K562 (cell line): ENCODE data around the gene SMU1. TPM values are rescaled to one million over a fixed set of nuclear protein-coding genes. Genes with fewer than 3 reads are reported as not detected.

ENCODE experiments used
- ATAC-seq: fragments of 200-7000 bp; cut with Tn5 transposase; 3 replicates; pipeline ENCODE4 v1.9.1; 2020; ENCODE audit warnings: moderate library complexity
- BruUV-seq: library from RNA; stranded (reverse); fragments of 400-500 nt; replicated peaks from 2 replicates; lab custom pipeline; 2021; lab: Mats Ljungman, UMichigan
- CTCF ChIA-PET: fragments of 300-600 bp; formaldehyde crosslinking; extraction: SDS; loops from one replicate; lab custom pipeline; 2021; ENCODE audit warnings: low intra/inter-chr PET ratio; lab: Yijun Ruan, JAX
- POLR2A ChIA-PET: fragments of 300-600, 350-650 bp; sonication (Branson Sonifier 250); formaldehyde crosslinking; extraction: SDS; loops from one replicate; lab custom pipeline; 2021; ENCODE audit warnings: antibody characterized with exemption, inconsistent platforms; lab: Yijun Ruan, JAX
- DNase-seq, 4 experiments: peaks; one replicate each; pipeline versions ENCODE4 v3.0.0 to v3.0.0-alpha.2; 2011 to 2018; ENCODE audit warnings: low spot score in 3 of 4, mixed read lengths in 3 of 4; ENCODE audit errors: extremely low read depth in 1 of 4
- FAIRE-seq: peaks from 2 replicates; lab custom pipeline; 2011; peaks lifted over from hg19 to GRCh38; lab: Jason Lieb, UNC
- H2AFZ ChIP-seq: 2 replicates; pipeline ENCODE4 v1.6.0; 2011; ENCODE audit warnings: low read depth, low read length, control low read depth, inconsistent platforms
- H3K27ac ChIP-seq: fragments of 200-600 bp; 3 replicates; pipeline ENCODE4 v1.8.0; 2011; ENCODE audit warnings: low read depth, mild to moderate bottlenecking, control low read depth, inconsistent platforms, low read length, moderate library complexity, mixed read lengths; ENCODE audit errors: extremely low read depth
- H3K27me3 ChIP-seq, 2 experiments: fragments of 300-600 bp in 1 of 2; 2 replicates in 1 of 2; 3 replicates in 1 of 2; pipeline versions ENCODE4 v1.6.0 to v1.8.0; 2011; ENCODE audit warnings: inconsistent platforms in 2 of 2, low read length in 2 of 2, mild to moderate bottlenecking in 1 of 2, mixed read lengths in 1 of 2, moderate library complexity in 1 of 2; ENCODE audit not compliant: control insufficient read depth in 2 of 2, insufficient read depth in 2 of 2
- H3K36me3 ChIP-seq: fragments of 300-600 bp; 3 replicates; pipeline ENCODE4 v1.8.0; 2011; ENCODE audit warnings: mild to moderate bottlenecking, low read length, inconsistent platforms; ENCODE audit not compliant: control insufficient read depth, insufficient read depth
- H3K4me1 ChIP-seq, 2 experiments: fragments of 200-600 bp in 1 of 2; replicated peaks in 1 of 2; 2 replicates in 1 of 2; 3 replicates in 1 of 2; pipeline versions ENCODE4 v1.5.1 to v1.8.0; 2011; ENCODE audit warnings: inconsistent platforms in 2 of 2, low read length in 2 of 2, mild to moderate bottlenecking in 1 of 2, mixed read lengths in 1 of 2, moderate library complexity in 1 of 2; ENCODE audit not compliant: control insufficient read depth in 2 of 2, insufficient read depth in 2 of 2
- H3K4me2 ChIP-seq: 2 replicates; pipeline ENCODE4 v1.6.1; 2011; ENCODE audit warnings: low read length, control low read depth, inconsistent platforms, mixed read lengths; ENCODE audit not compliant: insufficient read depth
- H3K4me3 ChIP-seq: fragments of 200-600 bp; sonication (generic), shearing (Covaris generic); 2 replicates; pipeline ENCODE4 v1.5.1; 2016; ENCODE audit warnings: control low read depth, inconsistent platforms
- H3K79me2 ChIP-seq: fragments of 200-600 bp; 3 replicates; pipeline ENCODE4 v1.8.0; 2011; ENCODE audit warnings: low read length, inconsistent platforms; ENCODE audit not compliant: control insufficient read depth, insufficient read depth
- H3K9ac ChIP-seq, 2 experiments: 2 replicates each; pipeline versions ENCODE4 v1.6.0 to v1.6.1; 2011; ENCODE audit warnings: low read depth in 2 of 2, low read length in 2 of 2, control low read depth in 1 of 2, inconsistent platforms in 1 of 2, mild to moderate bottlenecking in 1 of 2, mixed read lengths in 1 of 2; ENCODE audit not compliant: insufficient read depth in 1 of 2
- H3K9me1 ChIP-seq: one replicate; pipeline ENCODE4 v1.6.0; 2011; ENCODE audit warnings: inconsistent platforms, mild to moderate bottlenecking, low read length, moderate library complexity; ENCODE audit not compliant: control insufficient read depth, insufficient read depth
- H3K9me3 ChIP-seq: replicated peaks from 2 replicates; pipeline ENCODE4 v1.5.1; 2011; ENCODE audit warnings: low read depth, low read length, inconsistent platforms; ENCODE audit not compliant: control insufficient read depth, insufficient read depth
- H4K20me1 ChIP-seq: replicated peaks from 2 replicates; pipeline ENCODE4 v1.6.1; 2011; ENCODE audit warnings: low read length, inconsistent platforms, mixed read lengths; ENCODE audit not compliant: control insufficient read depth, insufficient read depth
- CBFA2T2 ChIP-seq: fragments of 450-650 bp; conservative IDR thresholded peaks from 2 replicates; pipeline ENCODE4 v1.6.1; 2017; ENCODE audit warnings: mild to moderate bottlenecking
- HDAC6 ChIP-seq: IDR thresholded peaks from 2 replicates; pipeline ENCODE4 v1.6.1; 2012; ENCODE audit warnings: low read depth, mild to moderate bottlenecking, control low read depth, inconsistent platforms, low read length, moderate library complexity
- MLX ChIP-seq, 2 experiments: fragments of 450-650 bp in 1 of 2; sonication (generic) in 1 of 2; formaldehyde crosslinking; conservative IDR thresholded peaks; 2 replicates each; pipeline versions ENCODE4 v1.4.0 to v1.8.1; 2020 to 2022; ENCODE audit warnings: mild to moderate bottlenecking in 1 of 2, missing genetic modification reagents in 1 of 2
- RB1 ChIP-seq: fragments of 450-650 bp; IDR thresholded peaks from 2 replicates; pipeline ENCODE4 v1.6.1; 2017; ENCODE audit warnings: low read depth, mild to moderate bottlenecking
- RFX5 ChIP-seq: IDR thresholded peaks from 2 replicates; pipeline ENCODE4 v1.6.1; 2011; ENCODE audit warnings: low read depth, mild to moderate bottlenecking, improper control_type of control experiment, low read length
- SMARCC2 ChIP-seq: fragments of 450-650 bp; IDR thresholded peaks from 2 replicates; pipeline ENCODE4 v1.6.1; 2017; ENCODE audit warnings: antibody characterized with exemption, moderate library complexity, mild to moderate bottlenecking, low read depth
- SMARCE1 ChIP-seq: fragments of 450-650 bp; IDR thresholded peaks from 2 replicates; pipeline ENCODE4 v1.7.1; 2016; ENCODE audit warnings: mild to moderate bottlenecking
- ZNF197 ChIP-seq: fragments of 200-800 bp; sonication (Bioruptor generic); IDR thresholded peaks from 2 replicates; pipeline ENCODE4 v1.6.1; 2016; ENCODE audit warnings: low read depth, missing genetic modification characterization, missing compliant biosample characterization
- WGBS: fragments of 100-300 bp; shearing (Covaris generic); methylation state at CpG from one replicate; pipeline ENCODE4 v1.1.6; 2016; ENCODE audit warnings: low coverage, mixed read lengths; ENCODE audit not compliant: insufficient coverage; ENCODE audit errors: missing lambda C conversion rate; 5-methylcytosine and 5-hydroxymethylcytosine counted together
- in situ Hi-C: fragments of 300-500 bp; cut with MboI; formaldehyde crosslinking; loops from 4 replicates; pipeline ENCODE4 v1.15.0; 2018; ENCODE audit warnings: inconsistent platforms, mixed read lengths
- intact Hi-C: fragments of 100-400 bp; cut with micrococcal nuclease; formaldehyde crosslinking; loops from 2 replicates; pipeline ENCODE4 v1.14.2; 2022
- polyA plus RNA-seq, 8 experiments: library from polyadenylated mRNA; depleted of rRNA in 4 of 8; stranded (reverse) in 5 of 8; unstranded in 3 of 8; fragments of >200 nt; fragmentation: Nextera tagmentation in 2 of 8; fragmentation: Illumina TruSeq in 1 of 8; extraction: Ambion mirVana in 2 of 8; extraction: Trizol in 1 of 8; gene quantifications; 2 replicates each; pipeline versions ENCODE4 v1.2.1 to v1.2.3, GENCODE V29; 2011 to 2014; ENCODE audit warnings: inconsistent platforms in 1 of 8, missing spikeins in 1 of 8
- total RNA-seq, 7 experiments: library from RNA; depleted of rRNA in 6 of 7; stranded (reverse); fragments of >200 nt in 6 of 7; fragmentation: Illumina TruSeq in 2 of 7; extraction: Trizol in 2 of 7; gene quantifications; 2 replicates each; pipeline versions ENCODE4 v1.2.1 to v1.2.3, GENCODE V29; 2011 to 2021; ENCODE audit warnings: low replicate concordance in 1 of 7
- TF ChIP-seq, protein P1 (sequence below): sonication (generic); formaldehyde crosslinking; IDR thresholded peaks from 2 replicates; pipeline ENCODE4 v1.8.0; 2022; ENCODE audit warnings: mild to moderate bottlenecking, missing genetic modification reagents
- TF ChIP-seq, protein P2 (sequence below): fragments of 250-450 bp; sonication (Bioruptor Pico); IDR thresholded peaks from 2 replicates; pipeline ENCODE4 v1.4.0; 2020; ENCODE audit warnings: borderline replicate concordance

The SMU1 gene
- total and polyA plus RNA-seq, 9 of the 15 experiments (the other 6 are each of a cell fraction or from before 2014, with no cell fraction given) = 13.2 to 33.4 (median 20.7) TPM

GRCh38 chr9:33082128-33082527 is 5.7 kb upstream of the SMU1 start:
- H3K9me3 ChIP-seq = no peaks in the 10 kb centered on the region
- H3K27me3 ChIP-seq = no peaks in the 10 kb centered on the region
- peaks cover 0 to 4% of the 10 kb centered on the region in 2 experiments; a peak in 3 of 5 replicates for H3K4me1 ChIP-seq
- no peaks in the 10 kb centered on the region for H3K36me3 ChIP-seq
- intact Hi-C loops (no loop called here), in situ Hi-C loops (loop anchor here (5.0 kb wide), 1 partner anchor 145 kb away; no protein-coding TSS in a partner anchor)
- FAIRE-seq (no peak), DNase-seq (no peak), ATAC-seq (no peak)
- POLR2A ChIA-PET = interaction anchor here (0.6 to 0.8 kb wide), 4 partner anchors 62 to 348 kb away, joined by 3 read pairs; no protein-coding TSS in a partner anchor
- H3K9ac ChIP-seq = no peak overlapping the region
- no peaks in the 10 kb centered on the region for H4K20me1 ChIP-seq
- no peaks in the 10 kb centered on the region for H3K9me1 ChIP-seq
- TF ChIP-seq RB1 (no peak), SMARCC2 (no peak), CBFA2T2 (no peak), HDAC6 (no peak), RFX5 (no peak), SMARCE1 (no peak), ZNF197 (CRISPR knock-in tag) (no peak), MLX (CRISPR knock-in tag; conservative IDR thresholded peaks at IDR 0.05) (no peak)
- TF ChIP-seq, protein P1, sequence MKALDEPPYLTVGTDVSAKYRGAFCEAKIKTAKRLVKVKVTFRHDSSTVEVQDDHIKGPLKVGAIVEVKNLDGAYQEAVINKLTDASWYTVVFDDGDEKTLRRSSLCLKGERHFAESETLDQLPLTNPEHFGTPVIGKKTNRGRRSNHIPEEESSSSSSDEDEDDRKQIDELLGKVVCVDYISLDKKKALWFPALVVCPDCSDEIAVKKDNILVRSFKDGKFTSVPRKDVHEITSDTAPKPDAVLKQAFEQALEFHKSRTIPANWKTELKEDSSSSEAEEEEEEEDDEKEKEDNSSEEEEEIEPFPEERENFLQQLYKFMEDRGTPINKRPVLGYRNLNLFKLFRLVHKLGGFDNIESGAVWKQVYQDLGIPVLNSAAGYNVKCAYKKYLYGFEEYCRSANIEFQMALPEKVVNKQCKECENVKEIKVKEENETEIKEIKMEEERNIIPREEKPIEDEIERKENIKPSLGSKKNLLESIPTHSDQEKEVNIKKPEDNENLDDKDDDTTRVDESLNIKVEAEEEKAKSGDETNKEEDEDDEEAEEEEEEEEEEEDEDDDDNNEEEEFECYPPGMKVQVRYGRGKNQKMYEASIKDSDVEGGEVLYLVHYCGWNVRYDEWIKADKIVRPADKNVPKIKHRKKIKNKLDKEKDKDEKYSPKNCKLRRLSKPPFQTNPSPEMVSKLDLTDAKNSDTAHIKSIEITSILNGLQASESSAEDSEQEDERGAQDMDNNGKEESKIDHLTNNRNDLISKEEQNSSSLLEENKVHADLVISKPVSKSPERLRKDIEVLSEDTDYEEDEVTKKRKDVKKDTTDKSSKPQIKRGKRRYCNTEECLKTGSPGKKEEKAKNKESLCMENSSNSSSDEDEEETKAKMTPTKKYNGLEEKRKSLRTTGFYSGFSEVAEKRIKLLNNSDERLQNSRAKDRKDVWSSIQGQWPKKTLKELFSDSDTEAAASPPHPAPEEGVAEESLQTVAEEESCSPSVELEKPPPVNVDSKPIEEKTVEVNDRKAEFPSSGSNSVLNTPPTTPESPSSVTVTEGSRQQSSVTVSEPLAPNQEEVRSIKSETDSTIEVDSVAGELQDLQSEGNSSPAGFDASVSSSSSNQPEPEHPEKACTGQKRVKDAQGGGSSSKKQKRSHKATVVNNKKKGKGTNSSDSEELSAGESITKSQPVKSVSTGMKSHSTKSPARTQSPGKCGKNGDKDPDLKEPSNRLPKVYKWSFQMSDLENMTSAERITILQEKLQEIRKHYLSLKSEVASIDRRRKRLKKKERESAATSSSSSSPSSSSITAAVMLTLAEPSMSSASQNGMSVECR (CRISPR knock-in tag) = no peak
- TF ChIP-seq, protein P2, sequence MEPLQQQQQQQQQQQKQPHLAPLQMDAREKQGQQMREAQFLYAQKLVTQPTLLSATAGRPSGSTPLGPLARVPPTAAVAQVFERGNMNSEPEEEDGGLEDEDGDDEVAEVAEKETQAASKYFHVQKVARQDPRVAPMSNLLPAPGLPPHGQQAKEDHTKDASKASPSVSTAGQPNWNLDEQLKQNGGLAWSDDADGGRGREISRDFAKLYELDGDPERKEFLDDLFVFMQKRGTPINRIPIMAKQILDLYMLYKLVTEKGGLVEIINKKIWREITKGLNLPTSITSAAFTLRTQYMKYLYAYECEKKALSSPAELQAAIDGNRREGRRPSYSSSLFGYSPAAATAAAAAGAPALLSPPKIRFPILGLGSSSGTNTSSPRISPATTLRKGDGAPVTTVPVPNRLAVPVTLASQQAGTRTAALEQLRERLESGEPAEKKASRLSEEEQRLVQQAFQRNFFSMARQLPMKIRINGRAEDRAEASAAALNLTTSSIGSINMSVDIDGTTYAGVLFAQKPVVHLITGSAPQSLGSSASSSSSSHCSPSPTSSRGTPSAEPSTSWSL (CRISPR knock-in tag) = no peak
- no peak overlapping the region for H3K4me3 ChIP-seq
- BruUV-seq = no TSS peak
- H3K4me2 ChIP-seq = no peak overlapping the region
- no peak overlapping the region for H3K27ac ChIP-seq
- H2AFZ ChIP-seq = 0 out of 2 replicates have a peak overlapping the region, but pooled peaks have one; percentile 14
- 87% methylated on average over 3 of the region's 5 CpGs for WGBS
- CTCF ChIA-PET = interaction anchor here (0.6 to 5.1 kb wide), 2 partner anchors 129 to 143 kb away, joined by 3 to 42 read pairs; no protein-coding TSS in a partner anchor
- H3K79me2 ChIP-seq = no peaks in the 10 kb centered on the region
